GM21526 (cell line): ENCODE results near the gene SP1.
"Not testable (repeated sequence)": the region's sequence is repeated elsewhere in the genome, so short reads cannot be mapped to it uniquely, and the experiment has no call there.

Source experiments
- ATAC-seq: cut with Tn5 transposase; IDR thresholded peaks from one replicate; pipeline ENCODE4 v1.9.1; 2021; ENCODE audit warnings: moderate library complexity; ENCODE audit not compliant: unreplicated experiment, low FRiP score

Gene SP1

GRCh38 chr12:53443955-53444354 lies 64.0 kb downstream of the SP1 start:
- no peak for ATAC-seq

GRCh38 chr12:53444593-53445325 lies 64.8 kb downstream of the SP1 start:
- not testable (repeated sequence) for ATAC-seq

DNA sequence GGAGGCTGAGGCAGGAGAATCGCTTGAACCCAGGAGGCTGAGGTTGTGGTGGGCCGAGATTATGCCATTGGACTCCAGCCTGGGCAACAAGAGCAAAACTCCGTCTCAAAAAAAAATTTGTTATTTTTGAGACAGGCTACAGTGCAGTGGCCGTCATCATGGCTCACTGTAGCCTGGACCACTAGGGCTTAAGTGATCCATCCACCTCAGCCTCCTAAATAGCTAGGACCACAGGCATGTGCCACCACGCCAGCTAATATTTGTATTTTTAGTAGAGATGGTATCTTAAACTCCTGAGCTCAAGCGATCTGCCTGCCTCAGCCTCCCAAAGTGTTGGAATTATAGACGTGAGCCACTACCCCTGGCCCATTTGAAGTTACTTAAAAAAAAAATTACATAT lies 71.0 kb downstream of the SP1 start:
- ATAC-seq = no peak

GRCh38 chr12:53451661-53452158 lies 71.7 kb downstream of the SP1 start, which contains the start of gene PCBP2:
Gene PCBP2 (plus strand): TSS chr12:53452102. CDS start chr12:53454801, 2,699 bp downstream.
- ATAC-seq = peak; percentile 95

DNA sequence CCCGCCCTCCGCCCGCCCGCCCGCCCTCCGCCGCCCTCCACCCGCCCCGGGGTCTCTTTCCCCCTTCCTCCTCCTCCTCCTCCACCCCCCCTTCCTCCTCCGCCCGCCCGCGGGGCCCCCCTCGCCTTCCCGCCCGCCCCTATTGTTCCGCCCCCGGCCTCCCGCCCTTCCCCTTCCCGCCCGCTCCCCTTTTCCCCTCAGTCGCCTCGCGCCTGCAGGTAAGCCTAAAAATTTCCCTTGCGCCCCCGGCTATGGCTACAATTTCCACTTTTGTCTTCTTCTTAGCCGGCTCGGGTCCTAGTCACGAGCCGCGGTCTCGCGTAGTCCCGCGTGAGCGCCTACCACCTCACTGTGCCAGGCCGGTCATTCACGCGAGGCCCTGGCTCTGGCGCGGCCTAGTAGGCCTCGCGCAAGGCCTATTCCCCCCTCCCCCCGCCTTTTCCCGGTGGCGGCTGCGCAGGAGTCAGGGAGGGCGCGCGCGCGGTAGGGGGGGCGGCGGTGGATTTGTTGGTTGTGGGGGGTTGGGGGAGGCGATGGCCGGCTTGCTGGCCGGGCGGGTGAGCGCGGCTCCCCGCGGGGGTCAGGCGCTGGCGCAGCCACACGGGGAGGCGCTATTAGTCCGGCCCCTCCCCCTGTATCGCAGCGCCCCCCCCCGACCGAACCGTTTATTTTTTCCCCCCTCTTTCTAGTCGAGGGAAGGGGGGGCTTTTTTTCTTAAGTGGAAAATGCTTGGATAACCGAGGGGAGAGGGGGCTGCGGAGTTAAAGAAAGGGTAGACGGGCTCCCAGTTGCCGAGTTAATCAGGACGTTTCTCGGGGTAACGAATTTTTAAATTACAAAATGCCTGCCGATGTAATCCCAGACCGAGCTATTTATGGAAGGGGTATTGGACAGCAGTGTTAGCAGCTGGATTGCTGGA lies 72.4 kb downstream of the SP1 start:
- ATAC-seq = no peak

DNA sequence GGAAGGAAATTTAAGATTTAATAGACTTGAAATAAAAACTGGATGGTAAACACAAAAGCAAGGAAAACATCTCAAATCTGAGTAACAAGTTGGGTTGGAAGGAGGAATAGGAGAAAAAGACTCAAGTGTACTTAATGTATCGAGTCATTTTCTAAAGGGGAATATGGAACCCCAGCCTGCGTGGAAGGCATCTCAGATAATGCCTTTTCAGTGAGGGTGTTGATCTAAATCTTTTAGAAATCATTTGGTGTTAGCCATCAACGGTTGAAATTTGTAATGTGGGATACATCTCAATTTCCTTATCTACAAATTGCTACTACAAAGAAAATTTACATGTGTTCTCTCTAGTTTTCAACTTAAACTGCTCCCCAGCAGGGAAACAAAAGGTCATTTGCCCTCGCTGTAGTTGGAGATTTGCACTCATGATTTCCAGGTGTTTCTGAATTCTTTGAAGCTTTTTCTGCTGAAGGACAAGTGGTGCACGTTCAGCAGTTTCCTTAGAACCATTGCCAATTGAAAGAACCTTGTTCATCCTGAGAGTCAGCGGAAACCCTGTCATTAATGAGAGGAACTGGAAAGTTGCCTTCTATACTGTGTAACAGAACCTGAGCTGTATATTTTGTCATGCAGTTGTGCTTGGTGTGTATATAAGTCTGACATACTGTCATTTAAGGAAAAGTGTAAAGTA lies 74.1 kb downstream of the SP1 start:
- no peak for ATAC-seq

DNA sequence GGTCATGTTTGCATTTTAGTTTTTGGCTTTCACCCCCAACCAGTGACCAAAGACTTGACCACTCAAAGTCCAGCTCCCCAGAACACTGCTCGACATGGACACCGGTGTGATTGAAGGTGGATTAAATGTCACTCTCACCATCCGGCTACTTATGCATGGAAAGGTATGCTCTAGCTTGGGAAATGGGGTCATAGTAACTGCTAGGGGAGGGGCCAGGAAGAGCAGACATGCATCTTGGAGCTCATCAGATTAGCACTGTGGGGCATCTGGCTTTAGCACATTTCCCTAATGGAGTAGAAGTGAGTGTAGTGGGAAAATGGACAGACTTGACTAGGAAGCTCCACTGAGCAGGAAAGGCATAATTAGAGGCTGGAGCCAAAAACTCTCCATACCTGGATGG lies 74.7 kb downstream of the SP1 start:
- no peak for ATAC-seq

GRCh38 chr12:53456654-53457366 lies 76.8 kb downstream of the SP1 start:
- no peak for ATAC-seq

GRCh38 chr12:53459097-53459496 lies 79.1 kb downstream of the SP1 start:
- no peak for ATAC-seq

DNA sequence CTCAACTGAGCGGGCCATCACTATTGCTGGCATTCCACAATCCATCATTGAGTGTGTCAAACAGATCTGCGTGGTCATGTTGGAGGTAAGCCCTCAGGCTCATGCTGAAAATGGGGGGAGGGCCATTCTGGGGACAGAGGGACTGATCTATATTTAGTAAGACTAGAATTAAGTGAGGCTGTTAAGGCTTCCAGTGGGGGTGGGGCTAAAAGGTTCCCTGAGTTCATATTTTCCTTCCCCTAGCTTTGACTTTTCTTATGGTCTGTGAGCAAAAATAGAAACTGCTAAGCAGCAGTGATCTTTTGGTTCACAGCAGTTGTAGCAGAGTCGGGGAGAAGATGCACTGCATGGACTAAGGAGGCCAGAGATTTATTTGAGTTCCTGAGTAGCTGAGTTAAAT lies 81.1 kb downstream of the SP1 start:
- ATAC-seq = no peak

DNA sequence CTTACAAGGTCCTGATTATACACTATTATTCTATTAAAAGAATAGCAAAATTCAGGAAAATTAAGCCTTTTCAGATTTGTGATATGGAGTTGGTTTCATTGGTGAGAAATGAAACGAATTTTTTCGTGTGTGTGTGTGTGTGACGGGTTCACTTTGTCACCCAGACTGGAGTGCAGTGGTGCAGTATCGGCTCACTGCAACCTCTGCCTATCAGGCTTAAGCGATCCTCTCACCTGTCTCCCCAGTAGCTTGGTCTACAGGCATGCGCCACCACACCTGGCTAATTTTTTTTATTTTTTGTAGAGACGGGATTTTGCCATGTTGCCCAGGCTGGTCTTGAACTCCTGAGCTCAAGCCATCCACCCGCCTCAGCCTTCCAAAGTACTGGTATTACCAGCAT lies 81.6 kb downstream of the SP1 start:
- no peak for ATAC-seq

- no peak for ATAC-seq
Measured at GRCh38 chr12:53462935-53463334, 83.0 kb downstream of the SP1 start.

GRCh38 chr12:53463802-53464560 lies 84.0 kb downstream of the SP1 start:
- no peak for ATAC-seq

DNA sequence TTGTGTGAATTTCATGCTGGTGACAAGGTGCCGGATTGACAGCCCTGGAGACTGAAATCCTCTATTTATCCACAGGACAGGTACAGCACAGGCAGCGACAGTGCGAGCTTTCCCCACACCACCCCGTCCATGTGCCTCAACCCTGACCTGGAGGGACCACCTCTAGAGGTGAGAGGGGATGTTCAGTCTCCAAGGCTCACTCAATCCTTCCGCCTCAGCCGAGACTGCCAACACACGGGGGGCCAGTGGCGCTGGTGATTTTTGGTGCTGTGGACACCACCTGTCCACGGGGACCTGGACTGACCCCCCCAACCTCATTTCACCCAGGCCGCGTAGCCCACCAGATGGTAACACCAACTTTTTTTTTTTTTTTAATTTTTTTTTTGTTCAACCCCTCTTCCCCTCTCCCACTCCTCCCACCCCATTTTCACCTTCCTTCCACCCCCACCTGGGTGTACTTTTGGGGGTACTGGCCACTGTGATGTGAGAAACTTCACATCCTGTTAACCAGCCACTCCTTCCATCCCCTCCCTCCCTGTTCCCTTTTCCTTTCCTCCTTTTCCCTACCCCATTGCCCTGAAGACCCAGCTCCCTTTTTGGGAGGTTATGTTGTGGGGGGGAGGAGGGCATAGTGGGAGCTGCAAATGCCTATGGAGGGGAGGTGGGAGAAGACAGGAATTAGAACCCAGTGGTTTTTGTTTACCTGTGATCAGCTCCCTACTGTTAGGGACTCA lies 84.9 kb downstream of the SP1 start:
- no peak for ATAC-seq

DNA sequence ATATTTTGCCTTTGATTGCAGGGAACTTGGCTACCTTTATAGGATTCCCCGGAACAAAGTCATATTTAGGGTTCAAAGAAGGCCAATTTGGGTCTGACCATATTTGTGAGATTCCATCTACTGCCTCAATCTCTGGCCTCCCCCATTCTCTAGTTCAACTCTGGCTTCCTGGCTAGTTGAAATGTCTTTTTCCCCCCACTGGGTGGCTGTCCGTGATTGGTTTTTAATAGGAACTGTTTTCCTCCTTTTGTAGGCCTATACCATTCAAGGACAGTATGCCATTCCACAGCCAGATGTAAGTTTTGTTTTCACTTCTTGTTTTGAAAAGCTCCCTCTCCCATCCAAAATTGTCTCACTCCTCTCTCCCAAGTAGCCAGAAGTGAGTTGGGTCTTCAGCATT lies 85.7 kb downstream of the SP1 start:
- ATAC-seq = no peak
